GM23338 (cell line): ENCODE results near the gene JARID2. TPM values are rescaled to one million over a fixed set of nuclear protein-coding genes. Genes with fewer than 3 reads are reported as not detected.

Experiments used
- ATAC-seq: fragments of 200-7000 bp; cut with Tn5 transposase; 3 replicates; pipeline ENCODE4 v1.9.1; 2020
- DNase-seq: peaks from one replicate; pipeline ENCODE4 v3.0.0-alpha.2; 2015; ENCODE audit warnings: low spot score
- H2AFZ ChIP-seq: fragments of 200-600 bp; sonication (generic); 2 replicates; pipeline ENCODE4 v1.8.0; 2016; ENCODE audit warnings: antibody characterized with exemption, mild to moderate bottlenecking, moderate library complexity
- H3F3A ChIP-seq: fragments of 200-600 bp; sonication (generic); replicated peaks from 2 replicates; pipeline ENCODE4 v1.8.0; 2017; ENCODE audit warnings: antibody characterized with exemption, mixed run types, low read depth
- H3K27ac ChIP-seq: fragments of 200-600 bp; sonication (generic); 2 replicates; pipeline ENCODE4 v1.6.1; 2016; ENCODE audit warnings: low read depth
- H3K27me3 ChIP-seq: fragments of 200-600 bp; sonication (generic); 2 replicates; pipeline ENCODE4 v1.8.0; 2016; ENCODE audit warnings: mild to moderate bottlenecking, mixed run types, moderate library complexity; ENCODE audit not compliant: insufficient read depth
- H3K36me3 ChIP-seq: fragments of 200-600 bp; sonication (generic); 2 replicates; pipeline ENCODE4 v1.8.0; 2016; ENCODE audit warnings: mild to moderate bottlenecking; ENCODE audit not compliant: insufficient read depth
- H3K4me1 ChIP-seq: fragments of 200-600 bp; sonication (generic); 2 replicates; pipeline ENCODE4 v1.8.0; 2016; ENCODE audit warnings: mild to moderate bottlenecking, moderate library complexity; ENCODE audit not compliant: insufficient read depth
- H3K4me2 ChIP-seq: fragments of 200-600 bp; sonication (generic); 2 replicates; pipeline ENCODE4 v1.7.1; 2017; ENCODE audit warnings: mixed run types
- H3K4me3 ChIP-seq: fragments of 200-600 bp; sonication (generic); 2 replicates; pipeline ENCODE4 v1.6.1; 2016; ENCODE audit warnings: mixed run types
- H3K79me2 ChIP-seq: fragments of 200-600 bp; sonication (generic); replicated peaks from 2 replicates; pipeline ENCODE4 v1.8.0; 2017; ENCODE audit warnings: mild to moderate bottlenecking; ENCODE audit not compliant: insufficient read depth
- H3K9me2 ChIP-seq: fragments of 200-600 bp; sonication (generic); 2 replicates; pipeline ENCODE4 v1.8.0; 2017; ENCODE audit not compliant: insufficient read depth
- H4K20me1 ChIP-seq: fragments of 200-600 bp; sonication (generic); replicated peaks from 2 replicates; pipeline ENCODE4 v1.8.0; 2017; ENCODE audit warnings: mild to moderate bottlenecking; ENCODE audit not compliant: insufficient read depth
- H3K27ac Mint-ChIP-seq: 2 replicates; pipeline ENCODE4 v1.8.0; 2020; ENCODE audit warnings: inconsistent platforms, mild to moderate bottlenecking, moderate library complexity, mixed read lengths
- H3K27me3 Mint-ChIP-seq: 3 replicates; pipeline ENCODE4 v1.8.0; 2022; ENCODE audit warnings: low read depth, mild to moderate bottlenecking, moderate library complexity, mixed read lengths, inconsistent platforms; ENCODE audit not compliant: insufficient read depth, poor library complexity
- H3K36me3 Mint-ChIP-seq: 3 replicates; pipeline ENCODE4 v1.8.0; 2021; ENCODE audit warnings: low read depth, mild to moderate bottlenecking, inconsistent platforms, moderate library complexity, mixed read lengths
- H3K4me1 Mint-ChIP-seq: 3 replicates; pipeline ENCODE4 v1.8.0; 2020; ENCODE audit warnings: mild to moderate bottlenecking, inconsistent platforms, mixed read lengths
- H3K4me3 Mint-ChIP-seq: 3 replicates; pipeline ENCODE4 v1.8.0; 2021; ENCODE audit warnings: moderate library complexity, mild to moderate bottlenecking, inconsistent platforms, mixed read lengths
- H3K9me3 Mint-ChIP-seq: 3 replicates; pipeline ENCODE4 v1.8.0; 2020; ENCODE audit warnings: moderate library complexity, mild to moderate bottlenecking, inconsistent platforms, mixed read lengths
- CREB1 ChIP-seq: fragments of 250-450 bp; sonication (Bioruptor Pico); IDR thresholded peaks from 2 replicates; pipeline ENCODE4 v1.5.0; 2020; ENCODE audit warnings: low read depth, mild to moderate bottlenecking, moderate library complexity
- CTCF ChIP-seq, 2 experiments: fragments of 200-600 bp in 1 of 2; sonication (generic) in 1 of 2; conservative IDR thresholded peaks; 2 replicates each; pipeline versions ENCODE4 v1.5.1 to v1.6.1; 2016 to 2017; ENCODE audit warnings: antibody characterized with exemption in 2 of 2, low read depth in 2 of 2, mild to moderate bottlenecking in 2 of 2, moderate library complexity in 1 of 2
- ETS1 ChIP-seq: IDR thresholded peaks from 2 replicates; pipeline ENCODE4 v1.6.1; 2016; ENCODE audit warnings: antibody characterized with exemption
- EZH2 ChIP-seq: fragments of 200-600 bp; sonication (generic); IDR thresholded peaks from one replicate; pipeline ENCODE4 v1.8.0; 2017; ENCODE audit warnings: antibody characterized with exemption, mild to moderate bottlenecking, low read depth; ENCODE audit not compliant: unreplicated experiment
- EZH2phosphoT487 ChIP-seq: fragments of 200-600 bp; sonication (generic); IDR thresholded peaks from one replicate; pipeline ENCODE4 v1.8.1; 2018; ENCODE audit warnings: antibody characterized with exemption; ENCODE audit not compliant: unreplicated experiment
- JUNB ChIP-seq: IDR thresholded peaks from one replicate; pipeline ENCODE4 v1.6.1; 2016; ENCODE audit warnings: antibody characterized with exemption; ENCODE audit not compliant: unreplicated experiment
- NANOG ChIP-seq: IDR thresholded peaks from 2 replicates; pipeline ENCODE4 v1.6.1; 2016; ENCODE audit warnings: antibody characterized with exemption, borderline replicate concordance
- POLR2AphosphoS5 ChIP-seq: IDR thresholded peaks from 2 replicates; pipeline ENCODE4 v1.6.1; 2016; ENCODE audit warnings: antibody characterized with exemption, low read depth
- STAT1 ChIP-seq: IDR thresholded peaks from one replicate; pipeline ENCODE4 v1.6.1; 2016; ENCODE audit warnings: antibody characterized with exemption; ENCODE audit not compliant: unreplicated experiment
- ZNF114 ChIP-seq: fragments of 250-450 bp; sonication (Bioruptor Pico); IDR thresholded peaks from 2 replicates; pipeline ENCODE4 v1.5.0; 2020; ENCODE audit warnings: mild to moderate bottlenecking, moderate library complexity
- ZNF331 ChIP-seq: fragments of 250-450 bp; sonication (Bioruptor Pico); IDR thresholded peaks from 2 replicates; pipeline ENCODE4 v1.5.0; 2020; ENCODE audit warnings: low read depth, mild to moderate bottlenecking, moderate library complexity
- ZNF462 ChIP-seq: fragments of 250-450 bp; sonication (Bioruptor Pico); IDR thresholded peaks from 2 replicates; pipeline ENCODE4 v1.5.0; 2020; ENCODE audit warnings: mild to moderate bottlenecking, moderate library complexity
- polyA plus RNA-seq: library from polyadenylated mRNA; unstranded; fragments of >200 nt; fragmentation: Nextera tagmentation; extraction: Ambion mirVana; gene quantifications from 2 replicates; pipeline ENCODE4 v1.2.1, GENCODE V29; 2016
- total RNA-seq: library from RNA; depleted of rRNA; stranded (reverse); fragments of >200 nt; shearing (Covaris generic); gene quantifications from 2 replicates; pipeline ENCODE4 v1.2.3, GENCODE V29; 2014
- TF ChIP-seq, protein P1 (sequence below): IDR thresholded peaks from one replicate; pipeline ENCODE4 v1.6.1; 2018; ENCODE audit warnings: antibody characterized with exemption; ENCODE audit not compliant: unreplicated experiment

Gene JARID2
- total and polyA plus RNA-seq, 2 experiments from 2014 or later = 92.8 to 196 TPM

GRCh38 chr6:15329197-15329671, 83.4 kb downstream of the JARID2 start:
- H3F3A ChIP-seq = peaks cover 30% of the 10 kb centered on the region
- peaks cover 84% of the 10 kb centered on the region for H3K4me1 Mint-ChIP-seq
- peak; percentile 17 for ATAC-seq
- H3K36me3 Mint-ChIP-seq = peaks cover 15% of the 10 kb centered on the region; the same call in 2 of the 3 replicates
- H3K79me2 ChIP-seq = peaks cover 100% of the 10 kb centered on the region
- no peak for TF ChIP-seq EZH2phosphoT487
- TF ChIP-seq NANOG = no peak
- no peak for TF ChIP-seq STAT1
- TF ChIP-seq ZNF331 (CRISPR knock-in tag) = no peak
- no peak for TF ChIP-seq ZNF462 (CRISPR knock-in tag)
- TF ChIP-seq CREB1 (CRISPR knock-in tag) = no peak
- TF ChIP-seq, protein P1, sequence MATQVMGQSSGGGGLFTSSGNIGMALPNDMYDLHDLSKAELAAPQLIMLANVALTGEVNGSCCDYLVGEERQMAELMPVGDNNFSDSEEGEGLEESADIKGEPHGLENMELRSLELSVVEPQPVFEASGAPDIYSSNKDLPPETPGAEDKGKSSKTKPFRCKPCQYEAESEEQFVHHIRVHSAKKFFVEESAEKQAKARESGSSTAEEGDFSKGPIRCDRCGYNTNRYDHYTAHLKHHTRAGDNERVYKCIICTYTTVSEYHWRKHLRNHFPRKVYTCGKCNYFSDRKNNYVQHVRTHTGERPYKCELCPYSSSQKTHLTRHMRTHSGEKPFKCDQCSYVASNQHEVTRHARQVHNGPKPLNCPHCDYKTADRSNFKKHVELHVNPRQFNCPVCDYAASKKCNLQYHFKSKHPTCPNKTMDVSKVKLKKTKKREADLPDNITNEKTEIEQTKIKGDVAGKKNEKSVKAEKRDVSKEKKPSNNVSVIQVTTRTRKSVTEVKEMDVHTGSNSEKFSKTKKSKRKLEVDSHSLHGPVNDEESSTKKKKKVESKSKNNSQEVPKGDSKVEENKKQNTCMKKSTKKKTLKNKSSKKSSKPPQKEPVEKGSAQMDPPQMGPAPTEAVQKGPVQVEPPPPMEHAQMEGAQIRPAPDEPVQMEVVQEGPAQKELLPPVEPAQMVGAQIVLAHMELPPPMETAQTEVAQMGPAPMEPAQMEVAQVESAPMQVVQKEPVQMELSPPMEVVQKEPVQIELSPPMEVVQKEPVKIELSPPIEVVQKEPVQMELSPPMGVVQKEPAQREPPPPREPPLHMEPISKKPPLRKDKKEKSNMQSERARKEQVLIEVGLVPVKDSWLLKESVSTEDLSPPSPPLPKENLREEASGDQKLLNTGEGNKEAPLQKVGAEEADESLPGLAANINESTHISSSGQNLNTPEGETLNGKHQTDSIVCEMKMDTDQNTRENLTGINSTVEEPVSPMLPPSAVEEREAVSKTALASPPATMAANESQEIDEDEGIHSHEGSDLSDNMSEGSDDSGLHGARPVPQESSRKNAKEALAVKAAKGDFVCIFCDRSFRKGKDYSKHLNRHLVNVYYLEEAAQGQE = no peak
- TF ChIP-seq ETS1 = no peak
- TF ChIP-seq ZNF114 (CRISPR knock-in tag) = no peak
- no peak for TF ChIP-seq JUNB
- TF ChIP-seq POLR2AphosphoS5 = no peak
- no peak for TF ChIP-seq CTCF (conservative IDR thresholded peaks at IDR 0.05; ENCODE audit: low read depth in 2 of 2)
- TF ChIP-seq EZH2 = no peak
- no peaks in the 10 kb centered on the region for H3K36me3 ChIP-seq
- H3K4me1 ChIP-seq = peaks cover 95% of the 10 kb centered on the region
- peaks cover 37% of the 10 kb centered on the region for H3K27me3 Mint-ChIP-seq
- H4K20me1 ChIP-seq = peaks cover 99% of the 10 kb centered on the region
- no peaks in the 10 kb centered on the region for H3K9me3 Mint-ChIP-seq
- H3K4me2 ChIP-seq = peak overlapping the region; percentile 69
- H3K9me2 ChIP-seq = no peaks in the 10 kb centered on the region
- no peak for DNase-seq
- H3K4me3 ChIP-seq = peak overlapping the region; percentile 5; the same call in 1 of the 2 replicates
- no peak overlapping the region; the same call in 1 of the 2 replicates for H3K27ac Mint-ChIP-seq
- no peaks in the 10 kb centered on the region for H3K27me3 ChIP-seq
- H3K27ac ChIP-seq = peak overlapping the region; percentile 68
- H2AFZ ChIP-seq = no peak overlapping the region
- peak overlapping the region; percentile 30; the same call in 2 of the 3 replicates for H3K4me3 Mint-ChIP-seq
